ENCODE measurements around the gene NAP1L4. TPM values are rescaled to one million over a fixed set of nuclear protein-coding genes. Genes with fewer than 3 reads are reported as not detected.

Gene NAP1L4
- total RNA-seq, 1 experiment from 2014 or later: 274 TPM

DNA sequence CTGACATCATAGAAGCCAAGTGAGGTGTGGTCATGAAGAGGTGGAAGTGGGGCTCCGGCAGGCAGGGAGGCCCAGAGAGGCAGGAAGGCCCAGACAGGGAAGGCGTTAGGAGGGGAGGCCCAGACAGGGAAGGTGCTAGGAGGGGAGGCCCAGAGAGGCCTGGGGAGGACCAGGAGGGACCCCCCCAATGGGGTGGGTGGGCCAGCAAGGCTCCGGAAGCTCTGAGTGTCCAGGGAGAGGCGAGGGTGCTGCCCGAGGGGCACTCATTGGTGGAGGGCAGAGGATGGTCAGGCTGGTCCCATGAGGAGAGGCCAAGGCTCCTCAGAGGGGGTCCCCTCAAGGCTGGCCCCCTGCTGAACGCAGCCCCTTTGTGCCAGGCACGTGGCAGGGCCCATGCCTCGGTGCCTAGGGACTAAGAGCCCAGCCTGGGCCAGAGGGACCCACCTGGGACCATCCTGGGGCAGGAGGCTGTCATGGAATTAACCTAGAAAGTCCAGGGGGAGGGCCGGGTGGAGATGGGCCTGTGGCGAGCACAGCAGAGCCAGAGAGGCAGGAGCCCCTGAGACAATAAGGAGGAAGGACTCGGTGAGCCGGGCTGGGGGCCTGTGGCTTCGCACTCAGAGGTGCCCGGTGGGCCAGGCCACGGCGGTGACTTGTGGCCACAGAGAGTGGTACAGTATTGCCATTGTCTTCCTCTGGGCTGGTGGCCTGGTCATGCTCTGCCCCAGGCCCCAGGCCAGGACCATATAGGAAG is 75.1 kb downstream of the NAP1L4 start:
- H3K36me3 ChIP-seq (ENCODE audit: control insufficient read depth, insufficient read depth, low read length): no peaks in the 10 kb centered on the region
- ATAC-seq (no peak), DNase-seq (ENCODE audit: low read depth, low spot score) (no peak)
- no peaks in the 10 kb centered on the region for H3K9me3 ChIP-seq (ENCODE audit: control insufficient read depth, insufficient read depth, low read depth, low read length)
- CTCF ChIA-PET: no interaction called here
- H3K27ac ChIP-seq (ENCODE audit: low read length): no peak overlapping the region
- POLR2A ChIA-PET: no interaction called here
- no peaks in the 10 kb centered on the region for H3K27me3 ChIP-seq (ENCODE audit: control insufficient read depth, insufficient read depth, low read length)
- peaks cover 28% of the 10 kb centered on the region for H3K4me1 ChIP-seq (ENCODE audit: control insufficient read depth, insufficient read depth, low read length)
- intact Hi-C loops (cut with micrococcal nuclease; ENCODE audit: unreplicated experiment) (no loop called here), in situ Hi-C loops (cut with HindIII; ENCODE audit: low pct_unique_long_range_greater_than_20kb, low sequenced_read_pairs) (no loop called here)
- H3K4me3 ChIP-seq (ENCODE audit: low read depth in 2 of 2, low read length in 2 of 2): no peak overlapping the region
- no TSS peak for BruUV-seq (replicated peaks)
- TF ChIP-seq, protein P1, sequence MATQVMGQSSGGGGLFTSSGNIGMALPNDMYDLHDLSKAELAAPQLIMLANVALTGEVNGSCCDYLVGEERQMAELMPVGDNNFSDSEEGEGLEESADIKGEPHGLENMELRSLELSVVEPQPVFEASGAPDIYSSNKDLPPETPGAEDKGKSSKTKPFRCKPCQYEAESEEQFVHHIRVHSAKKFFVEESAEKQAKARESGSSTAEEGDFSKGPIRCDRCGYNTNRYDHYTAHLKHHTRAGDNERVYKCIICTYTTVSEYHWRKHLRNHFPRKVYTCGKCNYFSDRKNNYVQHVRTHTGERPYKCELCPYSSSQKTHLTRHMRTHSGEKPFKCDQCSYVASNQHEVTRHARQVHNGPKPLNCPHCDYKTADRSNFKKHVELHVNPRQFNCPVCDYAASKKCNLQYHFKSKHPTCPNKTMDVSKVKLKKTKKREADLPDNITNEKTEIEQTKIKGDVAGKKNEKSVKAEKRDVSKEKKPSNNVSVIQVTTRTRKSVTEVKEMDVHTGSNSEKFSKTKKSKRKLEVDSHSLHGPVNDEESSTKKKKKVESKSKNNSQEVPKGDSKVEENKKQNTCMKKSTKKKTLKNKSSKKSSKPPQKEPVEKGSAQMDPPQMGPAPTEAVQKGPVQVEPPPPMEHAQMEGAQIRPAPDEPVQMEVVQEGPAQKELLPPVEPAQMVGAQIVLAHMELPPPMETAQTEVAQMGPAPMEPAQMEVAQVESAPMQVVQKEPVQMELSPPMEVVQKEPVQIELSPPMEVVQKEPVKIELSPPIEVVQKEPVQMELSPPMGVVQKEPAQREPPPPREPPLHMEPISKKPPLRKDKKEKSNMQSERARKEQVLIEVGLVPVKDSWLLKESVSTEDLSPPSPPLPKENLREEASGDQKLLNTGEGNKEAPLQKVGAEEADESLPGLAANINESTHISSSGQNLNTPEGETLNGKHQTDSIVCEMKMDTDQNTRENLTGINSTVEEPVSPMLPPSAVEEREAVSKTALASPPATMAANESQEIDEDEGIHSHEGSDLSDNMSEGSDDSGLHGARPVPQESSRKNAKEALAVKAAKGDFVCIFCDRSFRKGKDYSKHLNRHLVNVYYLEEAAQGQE (IDR thresholded peaks at IDR 0.05; ENCODE audit: insufficient read depth in 1 of 2, low read depth in 2 of 2, low read length in 1 of 2): no peak

DNA sequence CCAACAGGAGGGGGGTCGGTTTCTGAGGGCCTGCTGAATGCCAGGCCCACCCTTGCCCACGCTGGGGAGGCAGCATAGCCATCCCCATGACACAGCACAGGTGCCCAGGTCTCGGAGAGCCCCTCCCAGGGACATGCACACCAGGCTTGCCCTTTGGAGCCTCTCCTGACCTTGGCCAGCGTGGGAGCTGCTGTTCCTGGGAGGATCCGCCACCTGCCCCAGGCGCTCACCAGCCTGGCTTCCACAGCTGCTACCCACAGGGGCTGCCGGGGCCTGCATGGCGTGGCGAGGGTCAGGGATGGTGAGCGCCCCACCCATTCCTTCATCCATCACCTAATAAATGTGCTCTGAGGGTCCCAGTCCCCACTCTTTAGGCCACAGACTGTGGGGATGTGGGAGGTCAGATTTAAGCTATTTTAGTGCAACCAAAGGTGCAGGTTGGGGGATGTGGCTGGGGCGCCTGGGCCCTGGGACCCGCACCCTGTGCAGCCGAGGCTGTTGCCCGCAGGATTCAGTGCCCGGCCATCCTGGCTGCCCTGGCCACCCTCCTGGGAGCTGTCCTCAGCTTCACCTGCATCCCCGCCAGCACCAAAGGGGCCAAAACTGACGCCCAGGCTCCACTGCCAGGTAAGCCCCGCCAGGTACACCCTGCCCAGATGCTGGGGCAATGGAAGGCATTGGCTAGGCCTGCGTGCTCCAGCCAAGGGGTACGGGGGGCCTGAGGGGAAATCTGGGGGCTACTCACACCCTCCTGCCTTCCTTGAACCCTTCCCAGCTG is 75.8 kb downstream of the NAP1L4 start:
- intact Hi-C loops (cut with micrococcal nuclease; ENCODE audit: unreplicated experiment): no loop called here
- H3K9me3 ChIP-seq (ENCODE audit: control insufficient read depth, insufficient read depth, low read depth, low read length): no peaks in the 10 kb centered on the region
- ATAC-seq (no peak), DNase-seq (ENCODE audit: low read depth, low spot score) (no peak)
- BruUV-seq (replicated peaks): no TSS peak
- no peak overlapping the region for H3K4me3 ChIP-seq (ENCODE audit: low read depth in 2 of 2, low read length in 2 of 2)
- H3K27ac ChIP-seq (ENCODE audit: low read length): no peak overlapping the region
- CTCF ChIA-PET: no interaction called here
- no peak for TF ChIP-seq TCF7L2 (IDR thresholded peaks at IDR 0.05; ENCODE audit: low read depth, low read length)
- no peak for TF ChIP-seq CTCF (IDR thresholded peaks at IDR 0.05)
- H3K4me1 ChIP-seq (ENCODE audit: control insufficient read depth, insufficient read depth, low read length): peaks cover 35% of the 10 kb centered on the region
- in situ Hi-C loops (cut with HindIII; ENCODE audit: low pct_unique_long_range_greater_than_20kb, low sequenced_read_pairs): no loop called here
- POLR2A ChIA-PET: no interaction called here
- no peaks in the 10 kb centered on the region for H3K36me3 ChIP-seq (ENCODE audit: control insufficient read depth, insufficient read depth, low read length)
- H3K27me3 ChIP-seq (ENCODE audit: control insufficient read depth, insufficient read depth, low read length): no peaks in the 10 kb centered on the region

GRCh38 chr11:2915473-2915872 is 76.7 kb downstream of the NAP1L4 start:
- CTCF ChIA-PET: no interaction called here
- ATAC-seq: no peak

More at GRCh38 chr11:2915473-2915872, 76.7 kb downstream of the NAP1L4 start:
- Histone ChIP-seq H3K27ac (ENCODE audit: low read length) (no peak overlapping the region), H3K9me3 (ENCODE audit: control insufficient read depth, insufficient read depth, low read depth, low read length) (no peaks in the 10 kb centered on the region), H3K27me3 (ENCODE audit: control insufficient read depth, insufficient read depth, low read length) (no peaks in the 10 kb centered on the region), H3K4me1 (ENCODE audit: control insufficient read depth, insufficient read depth, low read length) (peaks cover 41% of the 10 kb centered on the region), H3K36me3 (ENCODE audit: control insufficient read depth, insufficient read depth, low read length) (no peaks in the 10 kb centered on the region), H3K4me3 (ENCODE audit: low read depth in 2 of 2, low read length in 2 of 2) (no peak overlapping the region)
- intact Hi-C loops (cut with micrococcal nuclease; ENCODE audit: unreplicated experiment): no loop called here
- in situ Hi-C loops (cut with HindIII; ENCODE audit: low pct_unique_long_range_greater_than_20kb, low sequenced_read_pairs): no loop called here
- no peak for TF ChIP-seq CTCF (IDR thresholded peaks at IDR 0.05)
- POLR2A ChIA-PET: no interaction called here
- no peak for DNase-seq (ENCODE audit: low read depth, low spot score)
- BruUV-seq (replicated peaks): no TSS peak

Data from Panc1 (cell line).